ENCODE results near the gene FARP1. TPM values are rescaled to one million over a fixed set of nuclear protein-coding genes. Genes with fewer than 3 reads are reported as not detected.

FARP1 gene
- total RNA-seq, 1 donor from 2014 or later: 278 TPM

DNA sequence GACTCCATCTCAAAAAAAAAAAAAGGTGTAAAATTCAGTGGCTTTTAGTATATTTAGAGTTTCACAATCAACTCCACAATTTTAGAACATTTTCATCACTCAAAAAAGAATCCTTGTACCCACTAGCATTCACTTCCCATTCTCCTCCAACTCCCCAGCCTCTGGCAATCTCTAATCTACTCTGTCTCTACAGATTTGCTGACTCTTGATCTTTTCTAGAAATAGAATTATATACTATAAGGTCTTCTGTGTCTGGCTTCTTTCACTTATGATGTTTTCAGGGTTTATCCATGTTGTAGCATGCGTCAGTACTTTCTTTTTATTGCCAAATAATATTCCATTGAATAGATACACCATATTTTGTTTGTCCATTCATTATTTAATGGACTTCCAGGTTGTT is 8.0 kb upstream of the FARP1 start:
- no peaks in the 10 kb centered on the region for H3K36me3 Mint-ChIP-seq (ENCODE audit: insufficient read depth)
- H3K9me3 Mint-ChIP-seq (ENCODE audit: low read depth): no peaks in the 10 kb centered on the region
- DNase-seq (ENCODE audit: low spot score, unreplicated experiment): no peak
- H3K27me3 Mint-ChIP-seq: peaks cover 12% of the 10 kb centered on the region
- H3K4me1 Mint-ChIP-seq (ENCODE audit: low read depth): peaks cover 3% of the 10 kb centered on the region
- H3K27ac Mint-ChIP-seq: peak overlapping the region; percentile 4
- TF ChIP-seq, protein P1, sequence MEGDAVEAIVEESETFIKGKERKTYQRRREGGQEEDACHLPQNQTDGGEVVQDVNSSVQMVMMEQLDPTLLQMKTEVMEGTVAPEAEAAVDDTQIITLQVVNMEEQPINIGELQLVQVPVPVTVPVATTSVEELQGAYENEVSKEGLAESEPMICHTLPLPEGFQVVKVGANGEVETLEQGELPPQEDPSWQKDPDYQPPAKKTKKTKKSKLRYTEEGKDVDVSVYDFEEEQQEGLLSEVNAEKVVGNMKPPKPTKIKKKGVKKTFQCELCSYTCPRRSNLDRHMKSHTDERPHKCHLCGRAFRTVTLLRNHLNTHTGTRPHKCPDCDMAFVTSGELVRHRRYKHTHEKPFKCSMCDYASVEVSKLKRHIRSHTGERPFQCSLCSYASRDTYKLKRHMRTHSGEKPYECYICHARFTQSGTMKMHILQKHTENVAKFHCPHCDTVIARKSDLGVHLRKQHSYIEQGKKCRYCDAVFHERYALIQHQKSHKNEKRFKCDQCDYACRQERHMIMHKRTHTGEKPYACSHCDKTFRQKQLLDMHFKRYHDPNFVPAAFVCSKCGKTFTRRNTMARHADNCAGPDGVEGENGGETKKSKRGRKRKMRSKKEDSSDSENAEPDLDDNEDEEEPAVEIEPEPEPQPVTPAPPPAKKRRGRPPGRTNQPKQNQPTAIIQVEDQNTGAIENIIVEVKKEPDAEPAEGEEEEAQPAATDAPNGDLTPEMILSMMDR (IDR thresholded peaks at IDR 0.05; ENCODE audit: unreplicated experiment): no peak
- H3K4me3 Mint-ChIP-seq (ENCODE audit: low read depth): no peak overlapping the region

- H3K4me1 Mint-ChIP-seq (ENCODE audit: low read depth): peaks cover 19% of the 10 kb centered on the region
These were observed 1.8 kb upstream of the FARP1 start for GRCh38 chr13:98141091-98141490.

GRCh38 chr13:98141509-98142379 is 1.1 kb upstream of the FARP1 start:
- no peak for DNase-seq (ENCODE audit: low spot score, unreplicated experiment)
- Mint-ChIP-seq H3K27ac (peak overlapping the region; percentile 89), H3K27me3 (peaks cover 3% of the 10 kb centered on the region), H3K9me3 (ENCODE audit: low read depth) (no peaks in the 10 kb centered on the region), H3K4me1 (ENCODE audit: low read depth) (peaks cover 23% of the 10 kb centered on the region), H3K4me3 (ENCODE audit: low read depth) (peak overlapping the region; percentile 79), H3K36me3 (ENCODE audit: insufficient read depth) (no peaks in the 10 kb centered on the region)
- TF ChIP-seq, protein P1 (IDR thresholded peaks at IDR 0.05; ENCODE audit: unreplicated experiment): no peak

More at GRCh38 chr13:98141091-98141490, 1.8 kb upstream of the FARP1 start:
- Mint-ChIP-seq H3K4me3 (ENCODE audit: low read depth) (peak overlapping the region; percentile 79), H3K9me3 (ENCODE audit: low read depth) (no peaks in the 10 kb centered on the region), H3K27me3 (peaks cover 3% of the 10 kb centered on the region), H3K27ac (no peak overlapping the region), H3K36me3 (ENCODE audit: insufficient read depth) (no peaks in the 10 kb centered on the region)
- DNase-seq (ENCODE audit: low spot score, unreplicated experiment): no peak
- TF ChIP-seq, protein P1 (IDR thresholded peaks at IDR 0.05; ENCODE audit: unreplicated experiment): no peak

DNA sequence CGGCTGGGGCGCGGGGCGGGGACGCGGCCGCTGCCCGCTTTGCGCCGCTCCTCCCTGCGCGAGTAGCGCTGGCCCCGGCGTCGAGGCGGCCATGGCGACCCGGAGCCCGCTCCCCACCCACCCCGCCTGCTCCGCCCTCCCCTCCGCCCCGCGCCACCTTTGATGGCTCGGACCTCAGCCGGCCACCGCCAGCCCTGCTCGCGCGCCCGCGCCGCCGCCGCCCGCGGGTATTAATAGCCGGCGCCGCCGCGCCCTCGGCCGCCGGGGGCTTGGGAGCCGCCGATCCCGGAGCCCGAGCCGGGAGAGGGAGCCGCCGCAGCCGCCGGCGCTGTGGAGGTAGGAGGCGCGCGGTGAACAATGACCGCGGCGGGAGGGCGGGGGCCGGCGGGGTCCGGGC is 261 bp downstream of the FARP1 start:
- Mint-ChIP-seq H3K27me3 (peaks cover 3% of the 10 kb centered on the region), H3K4me3 (ENCODE audit: low read depth) (no peak overlapping the region), H3K4me1 (ENCODE audit: low read depth) (peaks cover 33% of the 10 kb centered on the region), H3K27ac (no peak overlapping the region), H3K36me3 (ENCODE audit: insufficient read depth) (no peaks in the 10 kb centered on the region), H3K9me3 (ENCODE audit: low read depth) (no peaks in the 10 kb centered on the region)
- TF ChIP-seq, protein P1 (IDR thresholded peaks at IDR 0.05; ENCODE audit: unreplicated experiment): no peak
- no peak for DNase-seq (ENCODE audit: low spot score, unreplicated experiment)

- H3K27ac Mint-ChIP-seq: no peak overlapping the region
- no peaks in the 10 kb centered on the region for H3K9me3 Mint-ChIP-seq (ENCODE audit: low read depth)
- TF ChIP-seq, protein P1 (IDR thresholded peaks at IDR 0.05; ENCODE audit: unreplicated experiment): no peak
- peaks cover 33% of the 10 kb centered on the region for H3K4me1 Mint-ChIP-seq (ENCODE audit: low read depth)
- H3K4me3 Mint-ChIP-seq (ENCODE audit: low read depth): peak overlapping the region; percentile 97
- peaks cover 3% of the 10 kb centered on the region for H3K27me3 Mint-ChIP-seq
- DNase-seq (ENCODE audit: low spot score, unreplicated experiment): no peak
- no peaks in the 10 kb centered on the region for H3K36me3 Mint-ChIP-seq (ENCODE audit: insufficient read depth)
These were observed 720 bp downstream of the FARP1 start for GRCh38 chr13:98143601-98144026.
